Measurements from ENCODE around the gene NPW. TPM values are rescaled to one million over a fixed set of nuclear protein-coding genes. Genes with fewer than 3 reads are reported as not detected.
A peak's percentile ranks its signal among the peaks of the same experiment; 100 is the strongest.

NPW gene
- total and polyA plus RNA-seq, 9 of the 15 experiments (the other 6 are each of a cell fraction or from before 2014, with no cell fraction given) = 0.14 to 4.0 (median 2.6) TPM; not detected in 4

DNA sequence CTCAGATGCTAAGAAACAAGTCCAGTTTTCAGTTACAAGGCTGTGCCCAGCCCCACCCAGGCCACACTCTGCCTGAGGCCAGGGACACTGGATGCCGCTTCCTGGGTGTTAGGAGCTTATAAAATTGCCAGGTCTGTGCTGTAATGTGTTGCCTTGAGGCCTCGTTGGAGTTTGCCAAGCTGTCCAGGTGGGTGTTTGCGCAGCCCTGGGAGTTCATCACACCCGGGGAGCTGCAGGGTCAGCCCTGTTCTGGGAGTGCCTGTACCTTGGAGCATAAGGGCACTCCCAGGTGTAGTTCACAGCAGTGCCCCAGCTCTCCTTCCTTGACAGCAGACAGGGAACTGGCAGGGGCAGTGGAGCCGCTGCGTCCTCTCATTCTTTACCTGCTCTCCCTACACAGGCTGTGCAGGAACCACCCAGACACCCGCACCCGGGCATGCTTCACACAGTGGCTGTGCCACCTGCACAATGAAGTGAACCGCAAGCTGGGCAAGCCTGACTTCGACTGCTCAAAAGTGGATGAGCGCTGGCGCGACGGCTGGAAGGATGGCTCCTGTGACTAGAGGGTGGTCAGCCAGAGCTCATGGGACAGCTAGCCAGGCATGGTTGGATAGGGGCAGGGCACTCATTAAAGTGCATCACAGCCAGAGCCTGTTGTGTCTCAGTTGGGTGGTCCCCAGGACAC is 34.0 kb upstream of the NPW start:
- 86% methylated on average over 14 of the region's 14 CpGs for WGBS (ENCODE audit: insufficient coverage, low coverage, missing lambda C conversion rate)

GRCh38 chr16:1987198-1987597 is 32.4 kb upstream of the NPW start:
- ATAC-seq (no peak), DNase-seq (ENCODE audit: extremely low read depth in 1 of 4, low spot score in 3 of 4) (no peak), FAIRE-seq (no peak)
- Histone ChIP-seq H3K4me2 (ENCODE audit: insufficient read depth, low read length) (no peak overlapping the region), H3K4me1 (replicated peaks in 1 of 2; ENCODE audit: control insufficient read depth in 2 of 2, insufficient read depth in 2 of 2, low read length in 2 of 2) (peaks cover 23 to 78% of the 10 kb centered on the region in 2 experiments), H3K36me3 (ENCODE audit: control insufficient read depth, insufficient read depth, low read length) (peaks cover 23% of the 10 kb centered on the region; the same call in 1 of the 3 replicates), H3K27ac (ENCODE audit: extremely low read depth, low read depth, low read length) (no peak overlapping the region), H3K4me3 (no peak overlapping the region), H3K79me2 (ENCODE audit: control insufficient read depth, insufficient read depth, low read length) (peaks cover 16% of the 10 kb centered on the region), H4K20me1 (replicated peaks; ENCODE audit: control insufficient read depth, insufficient read depth, low read length) (no peaks in the 10 kb centered on the region), H3K9ac (ENCODE audit: insufficient read depth in 1 of 2, low read depth in 2 of 2, low read length in 2 of 2) (peak overlapping the region in 1 of 2 experiments; percentile 62; a peak in 2 of 4 replicates), H3K9me3 (replicated peaks; ENCODE audit: control insufficient read depth, insufficient read depth, low read depth, low read length) (no peaks in the 10 kb centered on the region), H2AFZ (ENCODE audit: low read depth, low read length) (no peak overlapping the region), H3K9me1 (ENCODE audit: control insufficient read depth, insufficient read depth, low read length) (no peaks in the 10 kb centered on the region), H3K27me3 (ENCODE audit: control insufficient read depth in 2 of 2, insufficient read depth in 2 of 2, low read length in 2 of 2) (no peaks in the 10 kb centered on the region)
- CTCF ChIA-PET (ENCODE audit: low intra/inter-chr PET ratio) = no interaction called here
- POLR2A ChIA-PET = interaction anchor here (0.5 to 10.2 kb wide), 7 partner anchors 16 to 790 kb away, joined by 3 to 103 read pairs (median 3); partner anchors contain the start of genes RNF151, RPS2, TBL3 and TRAF7
- in situ Hi-C loops (cut with MboI) = no loop called here
- WGBS (ENCODE audit: insufficient coverage, low coverage, missing lambda C conversion rate) = 90% methylated on average over 6 of the region's 10 CpGs
- no TSS peak for BruUV-seq (replicated peaks)
- intact Hi-C loops (cut with micrococcal nuclease) = no loop called here
- TF ChIP-seq FOSL1 (tag; conservative IDR thresholded peaks at IDR 0.05) = no peak
- peak; percentile 63 for TF ChIP-seq RBM22 (IDR thresholded peaks at IDR 0.05; ENCODE audit: low read depth, low read length, poor library complexity, severe bottlenecking)
- TF ChIP-seq, protein P1, sequence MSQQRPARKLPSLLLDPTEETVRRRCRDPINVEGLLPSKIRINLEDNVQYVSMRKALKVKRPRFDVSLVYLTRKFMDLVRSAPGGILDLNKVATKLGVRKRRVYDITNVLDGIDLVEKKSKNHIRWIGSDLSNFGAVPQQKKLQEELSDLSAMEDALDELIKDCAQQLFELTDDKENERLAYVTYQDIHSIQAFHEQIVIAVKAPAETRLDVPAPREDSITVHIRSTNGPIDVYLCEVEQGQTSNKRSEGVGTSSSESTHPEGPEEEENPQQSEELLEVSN (IDR thresholded peaks at IDR 0.05; ENCODE audit: borderline replicate concordance in 1 of 2, extremely low read depth in 1 of 2, insufficient read depth in 1 of 2, insufficient read length in 1 of 2, low read depth in 1 of 2, low read length in 1 of 2, poor library complexity in 1 of 2, severe bottlenecking in 1 of 2) = no peak
- no peak for TF ChIP-seq PML (IDR thresholded peaks at IDR 0.05; ENCODE audit: low read length)
- TF ChIP-seq, protein P2, sequence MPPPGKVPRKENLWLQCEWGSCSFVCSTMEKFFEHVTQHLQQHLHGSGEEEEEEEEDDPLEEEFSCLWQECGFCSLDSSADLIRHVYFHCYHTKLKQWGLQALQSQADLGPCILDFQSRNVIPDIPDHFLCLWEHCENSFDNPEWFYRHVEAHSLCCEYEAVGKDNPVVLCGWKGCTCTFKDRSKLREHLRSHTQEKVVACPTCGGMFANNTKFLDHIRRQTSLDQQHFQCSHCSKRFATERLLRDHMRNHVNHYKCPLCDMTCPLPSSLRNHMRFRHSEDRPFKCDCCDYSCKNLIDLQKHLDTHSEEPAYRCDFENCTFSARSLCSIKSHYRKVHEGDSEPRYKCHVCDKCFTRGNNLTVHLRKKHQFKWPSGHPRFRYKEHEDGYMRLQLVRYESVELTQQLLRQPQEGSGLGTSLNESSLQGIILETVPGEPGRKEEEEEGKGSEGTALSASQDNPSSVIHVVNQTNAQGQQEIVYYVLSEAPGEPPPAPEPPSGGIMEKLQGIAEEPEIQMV (tag; conservative IDR thresholded peaks at IDR 0.05; ENCODE audit: low read depth) = no peak
- peak; percentile 59 for TF ChIP-seq POLR2G (IDR thresholded peaks at IDR 0.05; ENCODE audit: low read depth, low read length)
- no peak for TF ChIP-seq ZNF785 (CRISPR knock-in tag; IDR thresholded peaks at IDR 0.05)

More for the DNA sequence above, 34.0 kb upstream of the NPW start:
- intact Hi-C loops (cut with micrococcal nuclease) = no loop called here
- DNase-seq (ENCODE audit: extremely low read depth in 1 of 4, low spot score in 3 of 4) = no peak
- TF ChIP-seq YY1 (IDR thresholded peaks at IDR 0.05; ENCODE audit: borderline replicate concordance in 1 of 3, control insufficient read depth in 1 of 3, extremely low read depth in 1 of 3, insufficient read depth in 3 of 3, insufficient read length in 1 of 3, insufficient replicate concordance in 2 of 3, low read depth in 1 of 3, low read length in 2 of 3) = no peak
- peak; percentile 46 for TF ChIP-seq RBFOX2 (IDR thresholded peaks at IDR 0.05; ENCODE audit: low read depth, low read length)
- Histone ChIP-seq H3K9ac (ENCODE audit: insufficient read depth in 1 of 2, low read depth in 2 of 2, low read length in 2 of 2) (peak overlapping the region; percentile 67 to 98), H3K4me3 (peak overlapping the region; percentile 70; the same call in 1 of the 2 replicates), H4K20me1 (replicated peaks; ENCODE audit: control insufficient read depth, insufficient read depth, low read length) (no peaks in the 10 kb centered on the region), H3K27ac (ENCODE audit: extremely low read depth, low read depth, low read length) (no peak overlapping the region; the same call in 2 of the 3 replicates), H3K79me2 (ENCODE audit: control insufficient read depth, insufficient read depth, low read length) (peaks cover 16% of the 10 kb centered on the region), H2AFZ (ENCODE audit: low read depth, low read length) (no peak overlapping the region), H3K4me2 (ENCODE audit: insufficient read depth, low read length) (peak overlapping the region; percentile 82), H3K9me1 (ENCODE audit: control insufficient read depth, insufficient read depth, low read length) (no peaks in the 10 kb centered on the region), H3K4me1 (replicated peaks in 1 of 2; ENCODE audit: control insufficient read depth in 2 of 2, insufficient read depth in 2 of 2, low read length in 2 of 2) (peaks cover 10 to 73% of the 10 kb centered on the region in 2 experiments), H3K9me3 (replicated peaks; ENCODE audit: control insufficient read depth, insufficient read depth, low read depth, low read length) (no peaks in the 10 kb centered on the region), H3K27me3 (ENCODE audit: control insufficient read depth in 2 of 2, insufficient read depth in 2 of 2, low read length in 2 of 2) (no peaks in the 10 kb centered on the region), H3K36me3 (ENCODE audit: control insufficient read depth, insufficient read depth, low read length) (peaks cover 23% of the 10 kb centered on the region; the same call in 1 of the 3 replicates)
- no TSS peak for BruUV-seq (replicated peaks)
- in situ Hi-C loops (cut with MboI) = no loop called here
- ChIA-PET POLR2A (interaction anchor here (0.7 to 10.2 kb wide), 5 partner anchors 9 to 20 kb away, joined by 3 to 103 read pairs (median 3); partner anchors contain the start of genes RNF151, RPS2 and TBL3), CTCF (ENCODE audit: low intra/inter-chr PET ratio) (no interaction called here)
- ATAC-seq = no peak
- FAIRE-seq = no peak

Measured in K562 (cell line).